Kidney (tissue), 14 donors: Measurements from ENCODE around the gene PCID2. TPM values are rescaled to one million over a fixed set of nuclear protein-coding genes. Genes with fewer than 3 reads are reported as not detected.

Source experiments
- DNase-seq, 5 donors: peaks; one replicate each; pipeline ENCODE4 v3.0.0-alpha.2; 2013 to 2020
- FAIRE-seq: peaks from 2 replicates; lab custom pipeline; 2012; peaks lifted over from hg19 to GRCh38; lab: Jason Lieb, UNC
- H3K27ac ChIP-seq, 2 donors: one replicate each; pipeline ENCODE4 v1.7.0; 2013; ENCODE audit warnings: low read depth in 2 of 2, low read length in 2 of 2, inconsistent platforms in 1 of 2
- H3K27me3 ChIP-seq: one replicate; pipeline ENCODE4 v1.7.1; 2013; ENCODE audit warnings: low read length, inconsistent platforms; ENCODE audit not compliant: control insufficient read depth, insufficient read depth
- H3K36me3 ChIP-seq, 3 donors: one replicate each; pipeline versions ENCODE4 v1.7.0 to v1.7.1; 2013; ENCODE audit warnings: low read length in 3 of 3, control low read depth in 1 of 3, inconsistent platforms in 1 of 3; ENCODE audit not compliant: insufficient read depth in 3 of 3, control insufficient read depth in 2 of 3
- H3K4me1 ChIP-seq, 3 donors: one replicate each; pipeline versions ENCODE4 v1.7.0 to v1.7.1; 2013; ENCODE audit warnings: low read length in 3 of 3, inconsistent platforms in 1 of 3, low read depth in 1 of 3; ENCODE audit not compliant: control insufficient read depth in 2 of 3, insufficient read depth in 2 of 3
- H3K4me3 ChIP-seq, 3 donors: one replicate each; pipeline versions ENCODE4 v1.7.0 to v1.8.1; 2013; ENCODE audit warnings: low read length in 3 of 3, control low read depth in 1 of 3, inconsistent platforms in 1 of 3
- H3K9ac ChIP-seq, 3 donors: one replicate each; pipeline versions ENCODE4 v1.7.0 to v1.7.1; 2013; ENCODE audit warnings: low read length in 3 of 3, control low read depth in 1 of 3, inconsistent platforms in 1 of 3
- H3K9me3 ChIP-seq, 3 donors: one replicate each; pipeline versions ENCODE4 v1.7.0 to v1.7.1; 2013; ENCODE audit warnings: low read length in 3 of 3, control low read depth in 1 of 3, inconsistent platforms in 1 of 3; ENCODE audit not compliant: control insufficient read depth in 2 of 3, insufficient read depth in 1 of 3
- CTCF ChIP-seq: IDR thresholded peaks from 3 replicates; pipeline ENCODE4 v1.5.1; 2012; ENCODE audit warnings: mild to moderate bottlenecking, moderate library complexity, borderline replicate concordance; ENCODE audit not compliant: insufficient read depth; ENCODE audit errors: extremely low read depth
- intact Hi-C: fragments of 100-400 bp; cut with DNase I; formaldehyde crosslinking; loops from one replicate; pipeline ENCODE4 v1.11.1; 2022
- polyA plus RNA-seq: library from polyadenylated mRNA; stranded (reverse); fragments of 350-450 nt; fragmentation: Illumina TruSeq; extraction: RNeasy Lipid Tissue Mini Kit (QIAGEN cat#74804); gene quantifications from one replicate; pipeline ENCODE4 v1.2.3, GENCODE V29; 2014; ENCODE audit warnings: low read depth, low replicate concordance; ENCODE audit not compliant: insufficient read depth
- total RNA-seq: library from RNA; stranded (reverse); fragmentation: NEBNext Ultra II Directional; extraction: Animal tissue kit (Norgen Biotek cat#: 25700); gene quantifications from one replicate; pipeline ENCODE4 v1.2.1, GENCODE V29; 2021
- donor health status: control.
- donor health status: control.
- donor health status: control.
- donor health status: control.
- donor health status: control.
- donor health status: DM: yes; HTN: yes; CAD: no.
- donor health status: Normal renal cell carcinoma (clear cell type).

PCID2 gene
- total and polyA plus RNA-seq, 2 donors from 2014 or later, result 22.9 to 34.9 TPM

GRCh38 chr13:113211774-113212173, 3.3 kb upstream of the PCID2 start:
- Histone ChIP-seq H3K4me1 (peaks cover 0 to 35% (median 16%) of the 10 kb centered on the region in 3 donors), H3K9me3 (no peaks in the 10 kb centered on the region), H3K9ac (no peak overlapping the region), H3K27ac (no peak overlapping the region), H3K36me3 (no peaks in the 10 kb centered on the region), H3K27me3 (no peaks in the 10 kb centered on the region), H3K4me3 (no peak overlapping the region)
- DNase-seq, result peak in 2 of 5 donors; percentile 26 to 28
- no peak for FAIRE-seq
- no peak for TF ChIP-seq CTCF
- intact Hi-C loops, result no loop called here

GRCh38 chr13:113210833-113211232, 2.4 kb upstream of the PCID2 start:
- peaks cover 0 to 32% (median 8%) of the 10 kb centered on the region in 3 donors for H3K4me1 ChIP-seq
- DNase-seq (no peak), FAIRE-seq (no peak)
- peak overlapping the region in 1 of 3 donors; percentile 29 for H3K4me3 ChIP-seq
- no peaks in the 10 kb centered on the region for H3K36me3 ChIP-seq
- no peaks in the 10 kb centered on the region for H3K9me3 ChIP-seq
- no peaks in the 10 kb centered on the region for H3K27me3 ChIP-seq
- intact Hi-C loops, result no loop called here
- TF ChIP-seq CTCF, result no peak
- no peak overlapping the region for H3K27ac ChIP-seq
- H3K9ac ChIP-seq, result peak overlapping the region in 1 of 3 donors; percentile 10

- no peaks in the 10 kb centered on the region for H3K27me3 ChIP-seq
- intact Hi-C loops, result no loop called here
- TF ChIP-seq CTCF, result no peak
- peak overlapping the region; percentile 17 to 44 (median 26) for H3K9ac ChIP-seq
- FAIRE-seq, result no peak
- H3K36me3 ChIP-seq, result no peaks in the 10 kb centered on the region
- peak overlapping the region; percentile 53 to 67 for H3K27ac ChIP-seq
- H3K9me3 ChIP-seq, result no peaks in the 10 kb centered on the region
- peaks cover 0 to 23% (median 6%) of the 10 kb centered on the region in 3 donors for H3K4me1 ChIP-seq
- H3K4me3 ChIP-seq, result peak overlapping the region; percentile 40 to 68 (median 68)
- peak; percentile 58 to 90 (median 71) for DNase-seq
These were observed 1.4 kb upstream of the PCID2 start for GRCh38 chr13:113209759-113210421.
